HEK293 (cell line): ENCODE data around the gene PRTFDC1.

Experiments used
- ATF2 ChIP-seq: fragments of 450-650 bp; formaldehyde crosslinking; IDR thresholded peaks from 2 replicates; pipeline ENCODE4 v1.5.1; 2016; ENCODE audit warnings: missing biosample characterization, missing genetic modification characterization, low read depth
- YY1 ChIP-seq: fragments of 450-650 bp; formaldehyde crosslinking; IDR thresholded peaks from 2 replicates; pipeline ENCODE4 v1.5.1; 2018; ENCODE audit warnings: missing biosample characterization, missing genetic modification characterization
- ZBTB21 ChIP-seq: fragments of 450-650 bp; formaldehyde crosslinking; IDR thresholded peaks from 2 replicates; pipeline ENCODE4 v1.5.1; 2017; ENCODE audit warnings: missing biosample characterization, missing genetic modification characterization
- ZNF26 ChIP-seq: fragments of 450-650 bp; formaldehyde crosslinking; IDR thresholded peaks from 2 replicates; pipeline ENCODE4 v1.5.1; 2016; ENCODE audit warnings: missing biosample characterization, missing genetic modification characterization
- ZNF626 ChIP-seq: fragments of 450-650 bp; sonication (Bioruptor Pico); formaldehyde crosslinking; IDR thresholded peaks from 2 replicates; pipeline ENCODE4 v1.5.1; 2018; ENCODE audit warnings: missing biosample characterization, missing genetic modification characterization, inconsistent platforms
- ZNF776 ChIP-seq: fragments of 450-650 bp; formaldehyde crosslinking; IDR thresholded peaks from 2 replicates; pipeline ENCODE4 v1.5.0; 2017; ENCODE audit warnings: missing biosample characterization, missing genetic modification characterization, borderline replicate concordance
- ZSCAN23 ChIP-seq: fragments of 450-650 bp; formaldehyde crosslinking; IDR thresholded peaks from 2 replicates; pipeline ENCODE4 v1.5.1; 2016; ENCODE audit warnings: missing biosample characterization, missing genetic modification characterization
- TF ChIP-seq, protein P1 (sequence below): fragments of 450-650 bp; formaldehyde crosslinking; IDR thresholded peaks from 2 replicates; pipeline ENCODE4 v1.5.1; 2016; ENCODE audit warnings: missing biosample characterization, missing genetic modification characterization

DNA sequence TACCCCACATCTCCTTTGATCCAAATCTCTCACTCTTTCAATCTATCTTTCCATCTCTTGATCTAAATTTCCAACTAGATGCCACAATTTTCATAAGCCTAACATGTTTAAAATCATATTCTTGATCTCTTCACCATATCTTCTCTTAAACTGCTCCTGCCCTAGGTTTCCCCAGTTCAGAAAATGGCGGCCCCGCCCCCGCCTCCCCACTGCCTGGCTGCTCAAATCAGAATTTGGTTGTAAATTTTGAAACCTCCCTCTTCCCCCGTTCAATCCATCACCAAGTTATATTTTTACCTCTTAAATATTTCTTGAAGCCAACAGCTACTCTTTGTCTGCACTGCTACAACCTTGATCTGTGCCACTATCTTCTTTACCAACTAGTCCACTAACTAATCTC is 27.3 kb upstream of the PRTFDC1 start:
- TF ChIP-seq ZSCAN23 (tag by site-specific recombination) = no peak
- no peak for TF ChIP-seq YY1 (tag by site-specific recombination)
- TF ChIP-seq ZNF626 = no peak
- no peak for TF ChIP-seq ZBTB21 (tag by site-specific recombination)
- TF ChIP-seq ZNF776 (tag by site-specific recombination) = no peak
- TF ChIP-seq ZNF26 = no peak
- TF ChIP-seq, protein P1, sequence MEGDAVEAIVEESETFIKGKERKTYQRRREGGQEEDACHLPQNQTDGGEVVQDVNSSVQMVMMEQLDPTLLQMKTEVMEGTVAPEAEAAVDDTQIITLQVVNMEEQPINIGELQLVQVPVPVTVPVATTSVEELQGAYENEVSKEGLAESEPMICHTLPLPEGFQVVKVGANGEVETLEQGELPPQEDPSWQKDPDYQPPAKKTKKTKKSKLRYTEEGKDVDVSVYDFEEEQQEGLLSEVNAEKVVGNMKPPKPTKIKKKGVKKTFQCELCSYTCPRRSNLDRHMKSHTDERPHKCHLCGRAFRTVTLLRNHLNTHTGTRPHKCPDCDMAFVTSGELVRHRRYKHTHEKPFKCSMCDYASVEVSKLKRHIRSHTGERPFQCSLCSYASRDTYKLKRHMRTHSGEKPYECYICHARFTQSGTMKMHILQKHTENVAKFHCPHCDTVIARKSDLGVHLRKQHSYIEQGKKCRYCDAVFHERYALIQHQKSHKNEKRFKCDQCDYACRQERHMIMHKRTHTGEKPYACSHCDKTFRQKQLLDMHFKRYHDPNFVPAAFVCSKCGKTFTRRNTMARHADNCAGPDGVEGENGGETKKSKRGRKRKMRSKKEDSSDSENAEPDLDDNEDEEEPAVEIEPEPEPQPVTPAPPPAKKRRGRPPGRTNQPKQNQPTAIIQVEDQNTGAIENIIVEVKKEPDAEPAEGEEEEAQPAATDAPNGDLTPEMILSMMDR (tag by site-specific recombination) = no peak
- TF ChIP-seq ATF2 (tag by site-specific recombination) = no peak
